Measurements from ENCODE around the gene LYST. TPM values are rescaled to one million over a fixed set of nuclear protein-coding genes. Genes with fewer than 3 reads are reported as not detected.

Gene LYST
- total RNA-seq, 4 donors from 2014 or later: 46.8 to 68.4 (median 47.8) TPM

DNA sequence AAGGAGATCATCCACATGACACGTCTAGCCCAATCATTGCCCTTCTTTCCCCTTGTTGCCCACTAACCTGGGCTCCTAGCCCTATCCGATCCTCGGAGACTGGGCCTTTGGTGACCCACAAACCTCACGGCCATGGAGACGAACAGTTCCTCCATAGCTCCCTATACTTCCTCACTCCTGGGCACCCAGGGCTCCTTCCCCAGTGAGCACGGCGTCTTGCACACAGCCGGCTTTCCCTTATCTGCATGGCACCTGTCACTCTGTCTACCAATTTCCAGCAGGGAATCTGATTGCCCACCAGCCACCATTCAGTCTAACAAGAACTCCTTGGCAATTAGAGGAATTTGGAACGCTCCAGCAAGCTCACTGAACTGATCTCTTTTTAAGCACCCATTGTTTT is 220.2 kb downstream of the LYST start:
- WGBS, 2 donors: 82 to 84% methylated on average over 9 of the region's 9 CpGs
- H3K9me3 ChIP-seq: no peaks in the 10 kb centered on the region
- TF ChIP-seq POLR2A (IDR thresholded peaks at IDR 0.05): no peak
- no peak for TF ChIP-seq CTCF (IDR thresholded peaks at IDR 0.05)
- H3K36me3 ChIP-seq: no peaks in the 10 kb centered on the region
- peaks cover 10 to 26% of the 10 kb centered on the region in 2 donors for H3K4me1 ChIP-seq
- no peak overlapping the region for H3K4me3 ChIP-seq (replicated peaks in 1 of 3)
- DNase-seq: no peak
- H3K27me3 ChIP-seq: peaks cover 6% of the 10 kb centered on the region
- H3K27ac ChIP-seq: no peak overlapping the region
- intact Hi-C loops (cut with DNase I): no loop called here

DNA sequence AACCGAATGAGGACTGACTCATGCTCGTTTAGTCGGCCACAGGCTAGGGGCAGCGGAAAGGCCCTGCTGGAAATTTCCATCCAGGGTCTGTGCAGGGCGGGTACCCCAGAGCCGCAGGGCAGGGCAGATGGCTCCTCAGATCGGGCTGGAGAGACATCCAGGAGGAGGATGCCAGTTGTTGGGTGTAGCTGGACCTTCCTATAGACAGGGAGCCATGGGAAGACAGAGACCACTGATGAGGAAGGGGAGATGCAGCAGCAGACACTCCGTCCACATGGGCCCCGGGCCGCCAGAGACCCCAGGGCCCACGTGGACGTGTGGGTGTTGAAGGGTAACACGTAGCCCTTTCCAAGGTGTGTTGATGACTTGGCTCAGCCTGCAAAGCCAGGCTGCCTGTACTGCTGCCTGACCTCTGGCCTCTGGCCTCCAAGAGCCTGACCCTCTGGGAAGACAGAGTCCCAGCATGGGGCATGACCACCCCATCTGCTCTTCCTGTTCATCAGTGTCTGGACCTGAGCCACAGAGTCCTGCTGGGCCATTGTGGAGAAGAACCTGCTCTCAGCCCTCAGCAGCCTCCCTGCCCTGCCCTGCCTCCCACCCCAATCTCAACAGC is 221.9 kb downstream of the LYST start:
- no peak overlapping the region for H3K4me3 ChIP-seq (replicated peaks in 1 of 3)
- intact Hi-C loops (cut with DNase I): no loop called here
- no peak for TF ChIP-seq CTCF (IDR thresholded peaks at IDR 0.05)
- TF ChIP-seq POLR2A (IDR thresholded peaks at IDR 0.05): no peak
- no peak for DNase-seq
- no peaks in the 10 kb centered on the region for H3K9me3 ChIP-seq
- H3K27me3 ChIP-seq: no peaks in the 10 kb centered on the region
- 88 to 90% methylated on average over 12 to 13 of the region's 13 CpGs for WGBS, 2 donors
- no peaks in the 10 kb centered on the region for H3K36me3 ChIP-seq
- H3K4me1 ChIP-seq: peaks cover 4 to 16% of the 10 kb centered on the region in 2 donors
- no peak overlapping the region for H3K27ac ChIP-seq

DNA sequence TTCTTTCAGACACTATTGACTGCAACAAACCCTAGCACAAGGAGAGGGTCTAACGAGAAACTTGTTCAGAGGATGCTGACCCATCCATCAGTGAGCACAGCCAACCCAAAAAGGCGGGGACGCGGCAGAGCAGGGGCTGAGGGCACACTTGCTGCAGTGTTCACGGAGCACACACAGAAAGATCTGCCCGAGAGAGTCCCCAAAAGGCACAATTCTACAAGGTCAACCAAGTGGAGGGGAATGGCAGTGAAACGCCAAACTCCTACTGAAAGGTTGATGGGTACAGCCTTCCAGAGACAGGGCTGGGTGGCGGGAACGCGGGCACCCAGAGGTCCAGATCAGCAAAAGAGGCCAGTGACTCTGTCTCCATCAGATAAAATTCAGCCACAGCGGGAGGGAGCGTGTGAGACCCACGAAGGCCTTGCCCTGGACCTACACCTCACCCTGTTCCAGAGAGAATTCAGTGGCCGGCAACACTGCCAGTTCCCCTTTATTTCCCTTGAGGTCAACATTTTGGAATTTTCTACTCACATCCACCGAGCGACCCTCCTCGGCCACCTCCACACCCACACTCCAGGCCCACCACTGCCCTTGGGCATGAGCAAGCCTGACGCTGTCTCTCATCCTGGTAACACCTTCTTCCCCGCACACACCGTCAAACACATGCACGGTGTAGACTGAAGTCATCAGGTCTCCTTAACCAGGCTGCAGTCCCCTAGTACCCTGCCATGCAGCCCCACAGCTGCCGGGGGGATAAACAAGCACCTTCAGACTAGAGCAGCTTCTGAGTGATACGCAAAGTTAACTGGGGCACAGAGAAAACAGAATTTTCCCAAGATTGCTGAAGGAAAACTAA is 222.6 kb downstream of the LYST start:
- DNase-seq: no peak
- no peak overlapping the region for H3K4me3 ChIP-seq (replicated peaks in 1 of 3)
- no peak overlapping the region for H3K27ac ChIP-seq
- peaks cover 1 to 12% of the 10 kb centered on the region in 2 donors for H3K4me1 ChIP-seq
- WGBS, 2 donors: 91 to 93% methylated on average over 22 to 23 of the region's 23 CpGs
- H3K9me3 ChIP-seq: no peaks in the 10 kb centered on the region
- intact Hi-C loops (cut with DNase I): no loop called here
- H3K27me3 ChIP-seq: no peaks in the 10 kb centered on the region
- H3K36me3 ChIP-seq: no peaks in the 10 kb centered on the region
- no peak for TF ChIP-seq POLR2A (IDR thresholded peaks at IDR 0.05)
- no peak for TF ChIP-seq CTCF (IDR thresholded peaks at IDR 0.05)

GRCh38 chr1:235642943-235643371 is 223.7 kb downstream of the LYST start:
- no peaks in the 10 kb centered on the region for H3K27me3 ChIP-seq
- H3K4me1 ChIP-seq: peaks cover 0 to 1% of the 10 kb centered on the region in 2 donors
- H3K36me3 ChIP-seq: no peaks in the 10 kb centered on the region
- no peak for DNase-seq
- H3K27ac ChIP-seq: no peak overlapping the region
- no peaks in the 10 kb centered on the region for H3K9me3 ChIP-seq
- no peak overlapping the region for H3K4me3 ChIP-seq (replicated peaks in 1 of 3)
- no peak for TF ChIP-seq POLR2A (IDR thresholded peaks at IDR 0.05)
- TF ChIP-seq CTCF (IDR thresholded peaks at IDR 0.05): no peak
- WGBS, 2 donors: 64 to 76% methylated on average over 11 of the region's 11 CpGs
- intact Hi-C loops (cut with DNase I): no loop called here
